Left cardiac atrium (tissue), 4 donors: ENCODE data around the gene PRSS3. TPM values are rescaled to one million over a fixed set of nuclear protein-coding genes. Genes with fewer than 3 reads are reported as not detected.
"Not testable (repeated sequence)": the region's sequence is repeated elsewhere in the genome, so short reads cannot be mapped to it uniquely, and the experiment has no call there.

Experiments
- ATAC-seq, 2 donors: fragments of 200-7000 bp; cut with Tn5 transposase; one replicate each; pipeline ENCODE4 v1.9.1; 2020; ENCODE audit warnings: mild to moderate bottlenecking in 2 of 2, moderate library complexity in 2 of 2
- DNase-seq: peaks from one replicate; pipeline ENCODE4 v3.0.0-alpha.2; 2020
- intact Hi-C, 2 donors: fragments of 100-400 bp; cut with DNase I; formaldehyde crosslinking; loops; one replicate each; pipeline versions ENCODE4 v1.14.1 to v1.15.1; 2022 to 2023
- total RNA-seq, 2 donors: library from RNA; stranded (reverse); fragmentation: NEBNext Ultra II Directional; extraction: Animal tissue kit (Norgen Biotek cat#: 25700); gene quantifications; one replicate each; pipeline ENCODE4 v1.2.1, GENCODE V29; 2021
- donor health status: DM: no; HTN: yes; CAD: no.
- donor health status: DM: no; HTN: yes; CAD: no; lungs with severe emphysema.
- donor health status: DM: yes; HTN: yes; CAD: no.
- donor health status: Dilated cardiomyopathy.

PRSS3 gene
- total RNA-seq, 2 donors from 2014 or later = not detected

DNA sequence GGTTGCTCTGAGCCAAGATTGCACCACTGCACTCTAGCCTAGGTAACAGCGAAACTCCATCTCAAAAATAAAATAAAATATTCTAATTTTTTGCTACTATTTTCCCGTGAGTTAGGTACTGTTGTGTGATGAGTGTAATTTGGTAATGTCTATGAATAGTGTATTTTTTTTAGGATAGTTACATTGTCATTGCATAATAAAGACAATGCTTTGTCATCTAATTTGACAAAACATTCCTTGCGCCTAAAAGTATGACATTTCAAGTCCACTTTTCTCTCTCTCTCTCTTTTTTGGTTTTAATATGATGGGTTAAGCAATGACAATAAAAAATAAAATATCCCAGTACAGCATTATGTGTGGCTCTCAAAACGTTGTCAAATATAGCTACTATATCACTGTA lies 50.9 kb downstream of the PRSS3 start:
- intact Hi-C loops = no loop called here
- ATAC-seq (no peak), DNase-seq (no peak)

DNA sequence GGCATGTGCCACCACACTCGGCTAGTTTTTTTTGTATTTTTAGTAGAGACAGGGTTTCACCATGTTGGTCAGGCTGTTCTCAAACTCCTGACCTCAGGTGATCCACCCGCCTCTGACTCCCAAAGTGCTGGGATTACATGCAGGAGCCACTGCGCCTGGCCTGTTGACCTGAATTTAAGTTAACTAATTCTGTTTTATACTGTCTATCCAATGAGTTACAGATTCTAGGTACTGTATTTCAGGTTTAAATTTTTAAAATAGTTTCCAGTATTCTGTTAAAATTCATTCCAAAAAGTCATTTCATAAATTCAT lies 52.5 kb downstream of the PRSS3 start:
- DNase-seq, ATAC-seq, intact Hi-C loops: not testable (repeated sequence)

Other genes with a start within 250 kb of the PRSS3 start
- gene UBE2R2, start 21.6 kb downstream of the PRSS3 start, total RNA-seq = 10 to 100 TPM; 30.5 to 33.5 TPM